Fibroblast of lung (primary cell): ENCODE results near the gene GJB4.

Experiments
- CTCF ChIP-seq, 2 donors: IDR thresholded peaks in 1 of 2; conservative IDR thresholded peaks in 1 of 2; 1 replicate in 1 of 2; 2 replicates in 1 of 2; pipeline ENCODE4 v1.5.1; 2011 to 2012; ENCODE audit warnings: low read length in 2 of 2, control low read depth in 1 of 2, inconsistent platforms in 1 of 2, low read depth in 1 of 2, mild to moderate bottlenecking in 1 of 2
- EZH2 ChIP-seq: IDR thresholded peaks from 2 replicates; pipeline ENCODE4 v1.5.1; 2012; ENCODE audit warnings: low read length, control low read depth, mild to moderate bottlenecking; ENCODE audit errors: missing control alignments

- TF ChIP-seq CTCF (conservative IDR thresholded peaks at IDR 0.05 in 1 of 2, IDR thresholded peaks at IDR 0.05 in 1 of 2; ENCODE audit: low read depth in 1 of 2, low read length in 2 of 2) (no peak), EZH2 (no peak)
Measured at GRCh38 chr1:34779962-34780361, 20.4 kb downstream of the GJB4 start.
